Chondrocyte (in vitro differentiated cells): Measurements from ENCODE around the gene NIFK. TPM values are rescaled to one million over a fixed set of nuclear protein-coding genes. Genes with fewer than 3 reads are reported as not detected.

Source experiments
- DNase-seq: peaks from one replicate; pipeline ENCODE4 v3.0.0; 2021; ENCODE audit warnings: mixed read lengths, low spot score
- H3K27ac Mint-ChIP-seq: one replicate; pipeline ENCODE4 v1.8.0; 2021; ENCODE audit warnings: mild to moderate bottlenecking, moderate library complexity, mixed read lengths; ENCODE audit not compliant: unreplicated experiment
- H3K27me3 Mint-ChIP-seq: 2 replicates; pipeline ENCODE4 v1.8.0; 2021; ENCODE audit warnings: low read depth, mixed read lengths
- H3K36me3 Mint-ChIP-seq: 2 replicates; pipeline ENCODE4 v1.8.0; 2021; ENCODE audit warnings: low read depth, mixed read lengths
- H3K4me1 Mint-ChIP-seq: 2 replicates; pipeline ENCODE4 v1.8.0; 2021; ENCODE audit warnings: low read depth, mild to moderate bottlenecking, mixed read lengths
- H3K4me3 Mint-ChIP-seq: one replicate; pipeline ENCODE4 v1.8.0; 2021; ENCODE audit warnings: mild to moderate bottlenecking, moderate library complexity, mixed read lengths; ENCODE audit not compliant: unreplicated experiment
- H3K9me3 Mint-ChIP-seq: 2 replicates; pipeline ENCODE4 v1.8.0; 2021; ENCODE audit warnings: low read depth, mixed read lengths
- total RNA-seq: library from RNA; stranded (reverse); gene quantifications from 3 replicates; pipeline ENCODE4 v1.2.1, GENCODE V29; 2021
- TF ChIP-seq, protein P1 (sequence below): fragments of 200-600 bp; sonication (generic); IDR thresholded peaks from 2 replicates; pipeline ENCODE4 v1.5.0; 2021; ENCODE audit warnings: antibody characterized with exemption, mild to moderate bottlenecking, moderate library complexity

NIFK gene
- total RNA-seq, 1 donor from 2014 or later, result 39.8 TPM

DNA sequence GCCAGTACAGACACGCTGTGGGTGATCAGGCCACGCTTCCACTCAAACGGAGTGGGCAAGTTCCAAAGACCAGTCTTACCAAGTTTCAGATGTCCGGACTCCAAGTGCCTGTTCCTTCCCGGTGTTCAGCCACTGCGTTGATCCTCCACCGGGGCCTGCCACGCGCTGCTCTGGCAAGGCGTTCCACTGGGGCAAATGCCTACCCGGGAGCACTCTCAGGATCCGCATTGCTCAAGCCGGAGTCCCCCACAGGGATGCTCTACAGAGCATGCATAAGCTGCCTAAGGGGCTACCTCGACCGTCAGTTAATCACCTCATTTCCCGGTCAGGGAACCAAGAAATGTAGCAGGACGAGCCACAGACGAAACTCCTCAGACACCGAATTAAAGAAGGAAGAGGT is 50.5 kb downstream of the NIFK start:
- DNase-seq, result no peak
- no peak overlapping the region for H3K4me3 Mint-ChIP-seq
- no peaks in the 10 kb centered on the region for H3K27me3 Mint-ChIP-seq
- H3K36me3 Mint-ChIP-seq, result peaks cover 8% of the 10 kb centered on the region
- H3K27ac Mint-ChIP-seq, result no peak overlapping the region
- H3K9me3 Mint-ChIP-seq, result peaks cover 23% of the 10 kb centered on the region
- peaks cover 9% of the 10 kb centered on the region for H3K4me1 Mint-ChIP-seq
- TF ChIP-seq, protein P1, sequence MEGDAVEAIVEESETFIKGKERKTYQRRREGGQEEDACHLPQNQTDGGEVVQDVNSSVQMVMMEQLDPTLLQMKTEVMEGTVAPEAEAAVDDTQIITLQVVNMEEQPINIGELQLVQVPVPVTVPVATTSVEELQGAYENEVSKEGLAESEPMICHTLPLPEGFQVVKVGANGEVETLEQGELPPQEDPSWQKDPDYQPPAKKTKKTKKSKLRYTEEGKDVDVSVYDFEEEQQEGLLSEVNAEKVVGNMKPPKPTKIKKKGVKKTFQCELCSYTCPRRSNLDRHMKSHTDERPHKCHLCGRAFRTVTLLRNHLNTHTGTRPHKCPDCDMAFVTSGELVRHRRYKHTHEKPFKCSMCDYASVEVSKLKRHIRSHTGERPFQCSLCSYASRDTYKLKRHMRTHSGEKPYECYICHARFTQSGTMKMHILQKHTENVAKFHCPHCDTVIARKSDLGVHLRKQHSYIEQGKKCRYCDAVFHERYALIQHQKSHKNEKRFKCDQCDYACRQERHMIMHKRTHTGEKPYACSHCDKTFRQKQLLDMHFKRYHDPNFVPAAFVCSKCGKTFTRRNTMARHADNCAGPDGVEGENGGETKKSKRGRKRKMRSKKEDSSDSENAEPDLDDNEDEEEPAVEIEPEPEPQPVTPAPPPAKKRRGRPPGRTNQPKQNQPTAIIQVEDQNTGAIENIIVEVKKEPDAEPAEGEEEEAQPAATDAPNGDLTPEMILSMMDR, result no peak

DNA sequence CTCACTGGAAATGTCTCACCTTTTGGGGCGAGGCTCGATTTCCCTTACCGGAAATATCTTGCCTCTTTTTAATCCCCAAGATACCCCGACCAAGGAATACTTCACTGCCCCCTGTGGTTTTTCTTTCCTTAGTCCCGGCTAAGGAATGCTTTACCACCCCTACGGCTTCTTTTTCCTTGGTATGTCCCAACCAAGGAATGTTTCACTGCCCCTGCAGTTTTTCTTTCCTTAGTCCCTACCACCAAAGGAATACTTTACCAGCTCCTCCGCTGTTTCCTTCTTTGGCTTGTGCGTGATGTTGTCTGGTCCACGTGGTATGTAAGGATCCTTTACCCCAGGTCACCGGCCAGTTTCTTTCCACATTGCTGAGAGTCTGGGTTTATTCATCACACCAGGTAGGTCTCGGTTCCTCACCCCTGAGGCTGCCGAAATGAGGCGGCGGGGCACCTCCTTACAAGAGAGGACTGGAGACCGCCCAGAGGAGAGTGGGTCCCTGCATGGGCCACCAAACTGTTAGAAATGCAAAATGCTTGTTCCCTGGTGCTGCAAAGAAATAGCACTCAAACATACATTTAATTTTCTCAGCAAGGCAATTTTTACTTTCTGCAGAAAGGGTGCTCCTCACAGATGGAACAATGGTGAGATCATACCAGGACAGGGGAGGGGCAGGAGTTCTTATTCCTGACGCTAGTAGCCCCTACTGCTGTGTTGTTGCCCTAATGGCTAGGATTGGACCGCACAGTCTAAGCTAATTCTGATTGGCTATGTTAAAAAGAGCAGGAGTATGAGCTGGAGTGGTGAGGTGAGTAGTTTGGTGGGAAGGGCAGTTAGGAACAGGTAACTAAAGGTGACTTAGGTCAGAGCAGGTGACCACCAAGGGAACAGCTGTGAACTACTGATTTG is 54.0 kb downstream of the NIFK start:
- Mint-ChIP-seq H3K27me3 (no peaks in the 10 kb centered on the region), H3K9me3 (peaks cover 35% of the 10 kb centered on the region), H3K4me3 (peak overlapping the region; percentile 71)

DNA sequence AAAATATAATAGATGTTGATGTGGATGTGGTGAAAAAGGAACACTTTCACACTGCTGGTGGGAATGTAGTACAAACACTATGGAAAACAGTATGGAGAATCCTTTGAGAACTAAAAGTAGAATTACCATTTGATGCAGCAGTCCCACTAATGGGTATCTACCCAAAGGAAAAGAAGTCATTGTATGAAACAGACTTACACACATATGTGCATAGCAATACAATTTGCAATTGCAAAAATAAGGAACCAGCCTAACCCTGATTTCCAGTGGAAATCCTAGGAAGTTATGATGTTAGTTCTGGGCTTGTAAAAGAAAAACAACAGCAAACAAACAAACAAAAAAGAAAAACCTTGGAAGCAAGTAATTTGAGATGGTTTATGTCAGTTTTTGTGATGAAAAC is 58.8 kb downstream of the NIFK start:
- TF ChIP-seq, protein P1, result no peak
- DNase-seq, result no peak
- Mint-ChIP-seq H3K4me3 (no peak overlapping the region), H3K27me3 (no peaks in the 10 kb centered on the region), H3K27ac (no peak overlapping the region), H3K9me3 (peaks cover 58% of the 10 kb centered on the region), H3K4me1 (peaks cover under 1% of the 10 kb centered on the region), H3K36me3 (peaks cover 16% of the 10 kb centered on the region)

More for the DNA sequence above, 54.0 kb downstream of the NIFK start:
- Mint-ChIP-seq H3K36me3 (peaks cover 11% of the 10 kb centered on the region), H3K4me1 (peaks cover 9% of the 10 kb centered on the region), H3K27ac (peak overlapping the region; percentile 57)
- no peak for DNase-seq
- TF ChIP-seq, protein P1, result no peak

Other genes starting within 250 kb of the NIFK start
- not detected in 3 replicates for gene RNU4ATAC, start 206.0 kb downstream of the NIFK start, total RNA-seq
- gene CLASP1, start 87.4 kb downstream of the NIFK start, total RNA-seq, result 56.0 to 71.3 TPM (median 57.9 TPM) in 3 replicates
- 51.1 to 61.6 TPM (median 57.1 TPM) in 3 replicates for gene TSN, start 18.8 kb upstream of the NIFK start, total RNA-seq